Urinary bladder (tissue), 4 donors: Measurements from ENCODE around the gene IFITM1. TPM values are rescaled to one million over a fixed set of nuclear protein-coding genes. Genes with fewer than 3 reads are reported as not detected.
"Not testable (repeated sequence)": the region's sequence is repeated elsewhere in the genome, so short reads cannot be mapped to it uniquely, and the experiment has no call there.

ENCODE experiments used
- DNase-seq: peaks from one replicate; pipeline ENCODE4 v3.0.0-alpha.2; 2015; ENCODE audit errors: extremely low spot score
- H3K27ac ChIP-seq: one replicate; pipeline ENCODE4 v1.5.1; 2013; ENCODE audit warnings: low read depth, mild to moderate bottlenecking, moderate library complexity
- H3K36me3 ChIP-seq: one replicate; pipeline ENCODE4 v1.6.1; 2013; ENCODE audit warnings: mild to moderate bottlenecking, moderate library complexity; ENCODE audit not compliant: insufficient read depth
- H3K4me1 ChIP-seq: one replicate; pipeline ENCODE4 v1.6.1; 2013; ENCODE audit warnings: mild to moderate bottlenecking, moderate library complexity; ENCODE audit not compliant: insufficient read depth
- H3K4me3 ChIP-seq: one replicate; pipeline ENCODE4 v1.5.1; 2013; ENCODE audit warnings: low read depth, low read length
- whole genome bisulfite sequencing: extraction: QIAGEN DNeasy Blood & Tissue Kit; methylation state at CpG from one replicate; pipeline ENCODE4 v1.1.7; 2013; 5-methylcytosine and 5-hydroxymethylcytosine counted together
- polyA plus RNA-seq: library from polyadenylated mRNA; stranded (reverse); fragments of 200-250 nt; gene quantifications from one replicate; pipeline ENCODE4 v1.2.3, GENCODE V29; 2013
- total RNA-seq: library from RNA; depleted of rRNA; stranded (reverse); fragments of >200 nt; gene quantifications from one replicate; pipeline ENCODE4 v1.2.3, GENCODE V29; 2014
- donor health status: healthy with polysubstance abuse.
- donor health status: healthy.

IFITM1 gene
- total RNA-seq (20.9 TPM), polyA plus RNA-seq (599 TPM)

GRCh38 chr11:313787-314553 lies at the start of gene IFITM1:
Gene IFITM1, plus strand, starts transcription at chr11:314040. Its CDS starts 131 bp downstream, at chr11:314171.
- H3K36me3 ChIP-seq, result no peaks in the 10 kb centered on the region
- peaks cover 2% of the 10 kb centered on the region for H3K4me1 ChIP-seq
- 29% methylated on average over 18 of the region's 18 CpGs for WGBS
- no peak for DNase-seq
- H3K4me3 ChIP-seq, result peak within 1 kb of the TSS; percentile 66
- H3K27ac ChIP-seq, result peak within 1 kb of the TSS; percentile 92

DNA sequence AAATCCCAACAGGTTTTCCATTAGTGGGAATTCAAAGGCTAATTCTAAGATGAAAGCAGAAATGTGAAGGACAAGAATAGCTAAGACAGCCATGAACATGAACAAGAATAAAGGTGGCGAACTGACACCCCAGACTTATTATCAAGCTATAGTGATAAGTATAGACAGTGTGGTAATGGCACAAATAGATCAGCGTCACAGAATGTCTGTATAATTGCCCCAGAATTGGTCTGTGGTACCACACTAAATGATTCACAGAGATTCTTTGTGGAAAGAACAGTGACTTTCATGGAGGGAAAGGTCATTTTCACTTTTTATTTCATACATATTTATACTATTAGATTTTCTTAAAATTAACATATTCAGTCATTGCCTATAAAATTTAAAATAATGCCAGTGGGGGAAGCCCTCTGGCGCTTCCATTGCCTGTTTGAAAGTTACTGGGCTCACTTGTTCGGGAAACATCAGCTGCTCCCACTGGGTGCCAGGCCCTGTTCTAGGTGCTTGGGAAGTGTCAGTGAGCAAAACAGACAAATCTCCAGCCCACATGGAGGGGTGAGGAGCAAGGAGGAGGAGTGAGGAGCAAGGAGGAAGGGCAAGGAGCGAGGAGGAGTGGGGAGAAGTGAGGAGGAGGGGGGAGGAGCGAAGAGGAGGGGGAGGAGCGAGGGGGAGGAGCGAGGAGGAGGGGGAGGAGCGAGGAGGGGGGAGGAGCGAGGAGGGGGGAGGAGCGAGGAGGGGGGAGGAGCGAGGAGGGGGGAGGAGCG lies 47.0 kb upstream of the IFITM1 start:
- 87% methylated on average over 5 of the region's 13 CpGs for whole genome bisulfite sequencing
- Histone ChIP-seq H3K27ac (no peak overlapping the region), H3K4me3 (no peak overlapping the region), H3K36me3 (no peaks in the 10 kb centered on the region), H3K4me1 (no peaks in the 10 kb centered on the region)
- DNase-seq, result no peak

DNA sequence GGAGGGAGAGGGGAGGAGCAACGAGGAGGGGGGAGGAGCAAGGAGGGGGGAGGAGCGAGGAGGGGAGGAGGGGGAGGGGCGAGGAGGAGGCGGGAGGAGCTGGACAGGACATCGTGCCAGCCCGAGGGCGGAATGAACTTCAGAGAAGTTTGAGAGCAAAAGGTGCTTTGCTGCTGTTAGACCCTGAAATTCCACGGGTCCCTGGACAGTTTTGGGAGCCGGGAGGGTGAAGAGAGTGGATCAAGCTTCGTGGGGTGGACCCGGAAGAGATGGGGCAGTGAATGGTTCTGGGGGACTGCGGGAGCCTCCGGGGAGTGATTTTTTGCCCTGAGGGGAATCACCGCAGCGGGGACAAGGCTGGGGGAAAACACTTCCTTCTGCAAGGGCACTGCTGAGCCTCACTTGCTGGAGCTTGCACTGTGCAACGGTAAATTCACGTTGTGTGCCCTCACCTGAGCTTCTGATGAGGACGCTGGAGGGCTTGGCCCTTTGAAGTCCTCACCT lies 46.3 kb upstream of the IFITM1 start:
- 65% methylated on average over 17 of the region's 18 CpGs for WGBS
- no peaks in the 10 kb centered on the region for H3K4me1 ChIP-seq
- H3K36me3 ChIP-seq, result no peaks in the 10 kb centered on the region
- no peak for DNase-seq
- H3K27ac ChIP-seq, result no peak overlapping the region
- H3K4me3 ChIP-seq, result peak overlapping the region; percentile 19

DNA sequence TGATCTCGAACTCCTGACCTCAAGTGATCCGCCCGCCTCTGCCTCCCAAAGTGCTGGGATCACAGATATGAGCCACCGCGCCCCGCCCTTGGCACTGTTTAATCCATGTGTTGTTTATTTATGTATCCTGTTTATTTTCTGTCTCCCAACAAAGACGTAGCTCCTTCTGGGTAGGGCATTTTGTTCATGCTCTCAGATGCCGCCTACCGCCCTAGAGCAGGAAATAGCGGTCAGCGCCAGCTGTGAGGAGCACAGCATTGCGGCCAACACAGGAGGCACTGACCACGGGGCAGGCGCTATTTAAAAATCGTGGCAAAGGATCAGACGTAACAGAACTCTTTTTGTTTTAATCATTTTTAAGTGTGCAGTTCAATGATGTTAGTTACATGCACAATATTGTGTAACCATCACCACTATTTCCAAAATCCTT lies 45.1 kb upstream of the IFITM1 start:
- not testable (repeated sequence) for H3K4me1 ChIP-seq, H3K36me3 ChIP-seq, H3K4me3 ChIP-seq, DNase-seq
- WGBS, result 41% methylated on average over 16 of the region's 16 CpGs
- H3K27ac ChIP-seq, result peak overlapping the region; percentile 62

DNA sequence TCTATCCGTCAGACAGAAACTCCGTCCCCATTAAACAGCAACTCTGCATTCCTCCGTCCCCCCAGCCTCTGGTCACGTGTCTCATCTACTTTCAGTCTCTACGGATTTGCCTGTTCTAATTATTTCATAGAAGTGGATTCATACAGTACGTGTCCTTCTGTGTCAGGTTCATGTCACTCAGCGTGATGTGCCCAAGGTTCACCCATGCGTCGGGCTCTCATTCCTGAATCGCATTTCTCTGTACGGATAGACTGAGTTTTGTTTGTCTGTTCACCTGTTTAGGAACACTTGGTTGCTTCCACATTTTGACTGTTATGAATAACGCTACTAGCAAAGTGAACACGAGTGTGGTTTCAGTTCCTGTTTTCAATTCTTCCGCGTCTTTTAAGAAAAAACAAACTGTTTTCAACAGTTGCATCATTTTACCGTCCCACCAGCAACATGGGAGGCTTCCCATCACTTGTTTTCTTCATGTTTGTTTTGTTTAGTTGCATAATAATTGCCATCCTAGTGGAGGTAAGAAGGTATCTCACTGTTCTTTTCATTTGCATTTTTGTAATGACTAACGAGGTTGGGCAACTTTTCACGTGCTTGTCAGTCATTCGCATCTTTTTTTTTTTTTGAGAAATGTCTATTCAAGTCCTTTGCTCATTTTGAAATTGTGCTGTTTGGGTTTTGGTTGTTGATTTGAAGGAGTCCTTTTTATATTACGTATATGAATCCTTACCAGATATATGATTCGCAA lies 44.5 kb upstream of the IFITM1 start:
- no peaks in the 10 kb centered on the region for H3K4me1 ChIP-seq
- H3K36me3 ChIP-seq, result no peaks in the 10 kb centered on the region
- no peak overlapping the region for H3K4me3 ChIP-seq
- no peak for DNase-seq
- H3K27ac ChIP-seq, result peak overlapping the region; percentile 62
- 46% methylated on average over 21 of the region's 21 CpGs for WGBS

DNA sequence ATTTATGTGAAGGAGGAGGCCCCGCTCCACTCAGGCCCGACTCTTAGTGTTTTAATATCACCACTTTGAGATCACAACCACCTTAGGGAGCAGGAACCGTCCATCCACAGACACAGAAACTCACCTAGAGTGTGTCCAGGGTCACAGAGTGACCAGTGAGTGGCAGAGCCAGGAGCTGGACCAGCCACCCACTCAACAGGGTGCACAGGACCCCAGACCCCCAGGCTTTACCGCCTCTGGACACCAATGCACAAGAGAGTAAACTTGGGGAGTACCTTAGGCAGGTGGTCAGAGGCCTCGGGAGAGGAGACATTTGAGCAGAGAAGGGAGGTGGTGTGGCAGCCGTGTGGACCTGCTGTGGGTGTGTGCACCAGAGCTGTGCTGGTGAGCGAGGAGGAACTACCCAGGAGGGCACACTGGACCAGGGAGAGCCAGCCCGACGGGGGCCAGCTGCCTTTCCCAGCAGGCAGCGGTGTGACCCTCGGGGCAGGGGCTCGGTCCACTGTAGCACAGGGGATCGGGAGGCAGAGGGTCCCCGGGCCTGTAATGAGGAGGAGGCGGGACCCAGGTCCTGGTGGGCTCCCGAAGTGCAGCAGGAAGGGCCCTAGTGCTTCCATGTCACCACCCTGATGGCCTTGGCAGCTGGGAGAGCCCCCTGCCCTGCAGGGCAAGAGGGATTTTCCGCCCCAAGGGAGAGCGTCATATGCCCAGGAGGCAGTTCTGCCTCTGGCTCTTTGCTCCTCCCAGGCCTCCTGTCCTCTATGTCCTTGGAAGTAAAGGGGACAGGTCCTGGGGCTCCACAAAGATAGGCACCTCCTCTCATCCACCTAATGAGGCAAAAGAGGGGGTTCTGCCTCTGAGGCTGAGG lies 43.2 kb upstream of the IFITM1 start:
- Histone ChIP-seq H3K4me3 (no peak overlapping the region), H3K36me3 (no peaks in the 10 kb centered on the region), H3K4me1 (no peaks in the 10 kb centered on the region), H3K27ac (no peak overlapping the region)
- DNase-seq, result no peak
- 77% methylated on average over 18 of the region's 18 CpGs for WGBS

GRCh38 chr11:271319-271715 lies 42.5 kb upstream of the IFITM1 start:
- WGBS, result 48% methylated on average over 8 of the region's 8 CpGs
- no peak overlapping the region for H3K4me3 ChIP-seq

DNA sequence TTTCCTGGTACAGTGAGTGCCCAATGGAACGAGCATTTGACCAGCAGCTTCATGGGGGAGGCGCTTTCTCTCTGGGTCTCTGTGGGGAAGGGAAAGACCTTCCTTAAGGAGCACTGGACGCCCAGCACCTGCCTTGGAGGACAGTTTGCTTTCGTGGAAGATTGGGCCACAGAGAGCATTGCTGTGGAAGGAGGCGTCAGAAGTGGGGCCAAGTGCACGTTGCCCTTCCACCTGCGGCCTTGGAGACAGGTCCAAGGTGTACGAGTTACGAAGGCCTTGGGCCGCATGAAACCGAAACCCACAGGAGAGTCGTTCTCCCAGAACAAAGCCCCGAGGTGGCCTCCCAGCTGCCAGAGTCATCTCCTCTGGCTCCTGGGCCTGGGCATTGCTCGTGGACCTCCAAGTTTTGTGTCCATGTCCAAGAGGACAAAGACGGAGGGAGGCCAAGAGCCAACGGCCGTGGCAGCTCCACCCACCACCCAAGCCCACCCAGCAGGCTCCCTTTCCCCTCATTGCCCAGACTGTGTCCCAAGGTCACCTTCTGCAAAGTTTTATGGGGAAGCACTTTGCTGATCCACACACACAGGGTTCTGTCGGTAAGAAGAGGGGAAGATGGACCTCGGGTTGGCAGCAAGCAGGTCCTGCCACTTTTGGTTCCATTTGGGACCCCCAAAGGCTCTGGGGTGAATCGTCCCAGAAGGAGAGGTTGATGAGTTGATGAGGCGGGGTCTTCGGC lies 41.5 kb upstream of the IFITM1 start:
- Histone ChIP-seq H3K27ac (no peak overlapping the region), H3K4me1 (no peaks in the 10 kb centered on the region), H3K36me3 (no peaks in the 10 kb centered on the region), H3K4me3 (no peak overlapping the region)
- no peak for DNase-seq
- 86% methylated on average over 22 of the region's 22 CpGs for WGBS

More at GRCh38 chr11:271319-271715, 42.5 kb upstream of the IFITM1 start:
- no peak for DNase-seq
- Histone ChIP-seq H3K36me3 (no peaks in the 10 kb centered on the region), H3K4me1 (no peaks in the 10 kb centered on the region), H3K27ac (no peak overlapping the region)

DNA sequence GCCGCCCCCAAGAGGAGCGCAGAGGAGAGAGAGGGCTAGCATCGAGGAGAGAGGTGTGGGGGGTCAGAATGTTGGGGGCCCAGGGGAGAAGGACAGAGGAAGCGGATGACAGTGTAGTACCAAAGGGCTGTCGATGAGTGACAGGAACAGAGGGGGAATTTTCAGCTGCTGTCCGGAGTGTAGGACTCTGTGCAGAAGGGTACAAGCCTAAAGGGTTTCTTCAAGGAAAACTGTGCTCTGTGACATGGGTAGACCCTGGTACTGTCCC lies 41.0 kb upstream of the IFITM1 start:
- no peak overlapping the region for H3K27ac ChIP-seq
- no peaks in the 10 kb centered on the region for H3K36me3 ChIP-seq
- DNase-seq, result no peak
- H3K4me3 ChIP-seq, result no peak overlapping the region
- no peaks in the 10 kb centered on the region for H3K4me1 ChIP-seq
- WGBS, result 80% methylated on average over 6 of the region's 6 CpGs

GRCh38 chr11:276219-276618 lies 37.6 kb upstream of the IFITM1 start:
- H3K4me3 ChIP-seq, result no peak overlapping the region
- H3K36me3 ChIP-seq, result no peaks in the 10 kb centered on the region
- no peaks in the 10 kb centered on the region for H3K4me1 ChIP-seq
- DNase-seq, result no peak
- no peak overlapping the region for H3K27ac ChIP-seq

DNA sequence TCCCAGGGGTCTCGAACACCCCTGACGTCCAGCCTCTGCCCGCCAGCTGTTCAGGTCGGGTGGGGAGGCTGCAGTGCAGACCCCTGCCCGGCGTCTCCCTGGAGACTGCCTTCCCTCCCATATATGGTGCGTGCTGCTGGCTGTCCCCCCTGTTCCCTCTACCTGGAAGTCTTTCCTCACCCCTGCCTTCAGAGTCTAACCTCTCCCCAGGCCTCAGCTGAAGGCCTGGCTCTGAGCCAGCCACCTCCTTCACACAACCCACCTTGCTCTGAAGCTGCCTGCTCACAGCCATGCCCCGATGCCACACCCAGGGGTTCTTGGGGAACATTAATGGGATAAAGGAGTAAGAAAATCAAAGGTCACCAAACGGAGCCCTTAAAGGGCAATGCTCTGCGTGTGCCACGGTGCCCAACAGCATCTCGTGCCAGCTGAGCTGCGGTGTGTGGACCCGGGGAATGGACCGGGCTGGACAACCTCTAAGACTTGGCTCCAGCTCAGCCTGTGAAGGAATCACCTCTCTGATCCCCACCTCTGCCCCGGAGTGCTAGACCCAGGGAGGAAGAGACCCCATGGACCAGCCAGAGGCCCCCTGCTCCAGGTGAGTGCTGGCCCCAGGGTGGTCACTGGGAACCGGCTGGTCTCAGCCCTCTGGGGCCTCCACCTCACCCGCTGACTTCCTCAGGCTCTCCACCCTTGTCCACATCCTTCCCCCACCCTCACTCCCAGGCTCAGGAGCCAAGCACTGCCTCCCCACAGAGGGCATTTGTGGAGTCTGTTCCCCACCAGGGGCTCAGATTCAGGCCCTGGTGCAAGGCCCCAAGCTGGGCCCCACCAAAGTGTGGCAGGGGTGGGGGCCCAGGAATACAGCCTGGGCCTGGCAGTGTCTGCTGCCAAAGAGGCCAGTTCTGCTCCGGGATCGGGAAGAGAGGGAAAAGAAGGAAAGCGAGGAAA lies 35.6 kb upstream of the IFITM1 start, which contains the start of gene NLRP6:
Gene NLRP6 (plus strand): TSS at position 407 of the 951 bp plus-strand sequence. CDS start 163 bp downstream, at position 570.
- 72% methylated on average over 21 of the region's 21 CpGs for WGBS
- H3K4me3 ChIP-seq, result peak within 1 kb of the TSS; percentile 28
- H3K27ac ChIP-seq, result no peak within 1 kb of the TSS
- no peak for DNase-seq
- H3K36me3 ChIP-seq, result no peaks in the 10 kb centered on the region
- H3K4me1 ChIP-seq, result no peaks in the 10 kb centered on the region
